Astrocyte (in vitro differentiated cells and primary cell): ENCODE measurements around the gene SRP9. TPM values are rescaled to one million over a fixed set of nuclear protein-coding genes. Genes with fewer than 3 reads are reported as not detected.

ENCODE experiments used
- DNase-seq: peaks from one replicate; pipeline ENCODE4 v3.0.0-alpha.2; 2010; ENCODE audit warnings: low read depth
- FAIRE-seq: peaks from 2 replicates; lab custom pipeline; 2011; peaks lifted over from hg19 to GRCh38; lab: Jason Lieb, UNC
- H2AFZ ChIP-seq: 2 replicates; pipeline ENCODE4 v1.6.0; 2012; ENCODE audit warnings: low read depth, low read length, inconsistent platforms
- H3K27ac ChIP-seq: 2 replicates; pipeline ENCODE4 v1.5.1; 2011; ENCODE audit warnings: low read depth, low read length, inconsistent platforms
- H3K27me3 ChIP-seq: 2 replicates; pipeline ENCODE4 v1.6.0; 2011; ENCODE audit warnings: low read length, inconsistent platforms; ENCODE audit not compliant: insufficient read depth
- H3K36me3 ChIP-seq: 2 replicates; pipeline ENCODE4 v1.5.1; 2011; ENCODE audit warnings: low read length, inconsistent platforms; ENCODE audit not compliant: insufficient read depth
- H3K4me1 ChIP-seq: 2 replicates; pipeline ENCODE4 v1.5.1; 2011; ENCODE audit warnings: low read length, inconsistent platforms; ENCODE audit not compliant: insufficient read depth
- H3K4me2 ChIP-seq: 2 replicates; pipeline ENCODE4 v1.6.0; 2012; ENCODE audit warnings: low read length, inconsistent platforms
- H3K4me3 ChIP-seq: 2 replicates; pipeline ENCODE4 v1.5.1; 2011; ENCODE audit warnings: low read depth, mild to moderate bottlenecking, low read length, inconsistent platforms; ENCODE audit not compliant: insufficient read depth
- H3K79me2 ChIP-seq: 2 replicates; pipeline ENCODE4 v1.6.0; 2012; ENCODE audit warnings: mild to moderate bottlenecking, low read length, inconsistent platforms; ENCODE audit not compliant: insufficient read depth
- H3K9ac ChIP-seq: 2 replicates; pipeline ENCODE4 v1.6.0; 2012; ENCODE audit warnings: mild to moderate bottlenecking, low read length, inconsistent platforms
- H3K9me3 ChIP-seq: 2 replicates; pipeline ENCODE4 v1.5.1; 2012; ENCODE audit warnings: low read depth, mild to moderate bottlenecking, low read length, inconsistent platforms; ENCODE audit not compliant: insufficient read depth
- H4K20me1 ChIP-seq: 2 replicates; pipeline ENCODE4 v1.6.0; 2012; ENCODE audit warnings: low read length, inconsistent platforms; ENCODE audit not compliant: insufficient read depth
- H3K27ac Mint-ChIP-seq: one replicate; pipeline ENCODE4 v1.8.0; 2021; ENCODE audit warnings: mild to moderate bottlenecking, mixed read lengths; ENCODE audit not compliant: unreplicated experiment
- H3K27me3 Mint-ChIP-seq: one replicate; pipeline ENCODE4 v1.8.0; 2021; ENCODE audit warnings: low read depth, mixed read lengths; ENCODE audit not compliant: unreplicated experiment
- H3K36me3 Mint-ChIP-seq: one replicate; pipeline ENCODE4 v1.8.0; 2021; ENCODE audit warnings: low read depth, mixed read lengths; ENCODE audit not compliant: unreplicated experiment
- H3K4me1 Mint-ChIP-seq: one replicate; pipeline ENCODE4 v1.8.0; 2021; ENCODE audit warnings: low read depth, mixed read lengths; ENCODE audit not compliant: unreplicated experiment
- H3K4me3 Mint-ChIP-seq: one replicate; pipeline ENCODE4 v1.8.0; 2021; ENCODE audit warnings: mild to moderate bottlenecking, moderate library complexity, mixed read lengths; ENCODE audit not compliant: unreplicated experiment
- H3K9me3 Mint-ChIP-seq: one replicate; pipeline ENCODE4 v1.8.0; 2021; ENCODE audit warnings: mild to moderate bottlenecking, mixed read lengths; ENCODE audit not compliant: unreplicated experiment
- CTCF ChIP-seq: IDR thresholded peaks from 2 replicates; pipeline ENCODE4 v1.5.1; 2011; ENCODE audit warnings: low read depth, mild to moderate bottlenecking, inconsistent platforms, low read length, moderate library complexity; ENCODE audit not compliant: insufficient read depth
- EZH2 ChIP-seq: IDR thresholded peaks from 2 replicates; pipeline ENCODE4 v1.6.1; 2012; ENCODE audit warnings: mild to moderate bottlenecking, low read length, inconsistent platforms; ENCODE audit not compliant: insufficient read depth
- total RNA-seq: library from RNA; stranded (reverse); gene quantifications from 2 replicates; pipeline ENCODE4 v1.2.1, GENCODE V29; 2021

SRP9 gene
- total RNA-seq, 1 donor from 2014 or later, result 269 TPM

DNA sequence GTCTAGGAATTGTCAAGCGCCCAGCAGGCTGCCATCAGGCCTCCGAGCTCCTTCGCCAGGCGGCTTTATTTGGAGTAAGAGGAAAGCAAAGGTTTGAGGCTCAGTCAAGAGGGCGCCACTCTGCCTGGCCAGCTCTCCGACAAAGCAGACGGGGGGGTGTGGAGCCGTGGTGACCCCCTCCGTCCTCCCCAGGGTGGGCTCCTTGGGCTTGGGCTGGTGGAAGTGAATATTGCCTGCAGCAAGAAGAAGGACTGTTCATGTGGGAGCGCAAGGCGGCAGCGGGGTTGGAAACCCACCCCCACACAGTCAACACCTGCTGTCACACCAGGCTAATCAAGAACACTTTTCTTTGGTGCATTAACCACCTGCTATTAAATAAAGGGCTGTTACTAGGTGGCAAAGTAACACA is 46.9 kb downstream of the SRP9 start:
- H3K36me3 Mint-ChIP-seq, result peaks cover 31% of the 10 kb centered on the region
- Histone ChIP-seq H3K4me3 (no peak overlapping the region), H3K4me1 (no peaks in the 10 kb centered on the region), H3K9ac (no peak overlapping the region), H3K27ac (no peak overlapping the region), H2AFZ (no peak overlapping the region), H3K79me2 (peaks cover 3% of the 10 kb centered on the region), H4K20me1 (peaks cover 29% of the 10 kb centered on the region), H3K27me3 (no peaks in the 10 kb centered on the region), H3K9me3 (no peaks in the 10 kb centered on the region), H3K36me3 (no peaks in the 10 kb centered on the region), H3K4me2 (no peak overlapping the region)
- no peaks in the 10 kb centered on the region for H3K9me3 Mint-ChIP-seq
- H3K4me3 Mint-ChIP-seq, result no peak overlapping the region
- DNase-seq, result no peak
- no peaks in the 10 kb centered on the region for H3K27me3 Mint-ChIP-seq
- TF ChIP-seq CTCF, result no peak
- TF ChIP-seq EZH2, result no peak
- FAIRE-seq, result no peak
- no peak overlapping the region for H3K27ac Mint-ChIP-seq
- H3K4me1 Mint-ChIP-seq, result peaks cover 36% of the 10 kb centered on the region

- no peak overlapping the region for H3K4me3 Mint-ChIP-seq
- Histone ChIP-seq H4K20me1 (peaks cover 29% of the 10 kb centered on the region), H3K9ac (no peak overlapping the region), H3K79me2 (peaks cover 3% of the 10 kb centered on the region), H3K4me2 (no peak overlapping the region), H3K4me3 (no peak overlapping the region), H3K27me3 (no peaks in the 10 kb centered on the region), H3K9me3 (no peaks in the 10 kb centered on the region), H3K27ac (no peak overlapping the region), H2AFZ (no peak overlapping the region), H3K4me1 (no peaks in the 10 kb centered on the region), H3K36me3 (no peaks in the 10 kb centered on the region)
- TF ChIP-seq EZH2 (no peak), CTCF (no peak)
- DNase-seq, result no peak
- FAIRE-seq, result no peak
- peaks cover 30% of the 10 kb centered on the region for H3K36me3 Mint-ChIP-seq
- H3K27me3 Mint-ChIP-seq, result no peaks in the 10 kb centered on the region
- peaks cover 32% of the 10 kb centered on the region for H3K4me1 Mint-ChIP-seq
- peak overlapping the region; percentile 41 for H3K27ac Mint-ChIP-seq
- H3K9me3 Mint-ChIP-seq, result no peaks in the 10 kb centered on the region
Observed at GRCh38 chr1:225825078-225825477, 47.5 kb downstream of the SRP9 start.

DNA sequence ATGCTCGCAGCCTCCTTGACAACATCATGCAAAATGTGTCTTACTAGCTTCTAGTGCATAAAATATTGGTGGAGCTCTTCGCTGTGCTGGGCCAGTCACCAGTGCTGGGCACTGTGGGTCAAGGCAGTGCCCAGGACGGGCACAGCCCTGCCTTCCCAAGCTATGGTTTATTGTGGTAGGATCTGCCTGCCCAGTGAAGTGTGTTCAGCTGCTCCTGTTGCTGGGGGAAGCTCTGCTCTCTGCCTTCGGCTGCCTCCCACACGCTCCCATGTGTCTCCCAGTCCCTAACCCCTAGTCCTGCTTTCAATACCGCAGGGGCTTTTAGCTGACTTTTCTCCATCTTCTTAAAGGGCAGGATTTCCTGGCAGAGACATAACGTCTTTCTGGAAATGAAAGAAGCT is 48.0 kb downstream of the SRP9 start:
- Mint-ChIP-seq H3K4me1 (peaks cover 27% of the 10 kb centered on the region), H3K36me3 (peaks cover 28% of the 10 kb centered on the region), H3K9me3 (no peaks in the 10 kb centered on the region), H3K27ac (no peak overlapping the region), H3K4me3 (no peak overlapping the region), H3K27me3 (no peaks in the 10 kb centered on the region)
- H3K36me3 ChIP-seq, result no peaks in the 10 kb centered on the region
- H3K27me3 ChIP-seq, result no peaks in the 10 kb centered on the region
- no peaks in the 10 kb centered on the region for H3K9me3 ChIP-seq
- no peak overlapping the region for H3K27ac ChIP-seq
- FAIRE-seq, result no peak
- H3K4me2 ChIP-seq, result no peak overlapping the region
- H3K4me3 ChIP-seq, result no peak overlapping the region
- H3K79me2 ChIP-seq, result peaks cover 3% of the 10 kb centered on the region
- TF ChIP-seq EZH2, result no peak
- no peak for TF ChIP-seq CTCF
- H3K4me1 ChIP-seq, result no peaks in the 10 kb centered on the region
- no peak overlapping the region for H3K9ac ChIP-seq
- peaks cover 29% of the 10 kb centered on the region for H4K20me1 ChIP-seq
- no peak for DNase-seq
- no peak overlapping the region for H2AFZ ChIP-seq
